Right lobe of liver (tissue), 6 donors: ENCODE measurements around the gene MMP3. TPM values are rescaled to one million over a fixed set of nuclear protein-coding genes. Genes with fewer than 3 reads are reported as not detected.
A peak's percentile ranks its signal among the peaks of the same experiment; 100 is the strongest.

ENCODE experiments used
- ATAC-seq, 4 donors: fragments of 200-7000 bp; cut with Tn5 transposase; one replicate each; pipeline ENCODE4 v1.9.1; 2020; ENCODE audit warnings: mild to moderate bottlenecking in 4 of 4, moderate library complexity in 4 of 4
- DNase-seq, 3 donors: peaks; one replicate each; pipeline ENCODE4 v3.0.0-alpha.2; 2020
- H3K27ac ChIP-seq, 3 donors: fragments of 200-600 bp; one replicate each; pipeline ENCODE4 v1.8.0; 2022
- H3K27me3 ChIP-seq, 2 donors: fragments of 200-600 bp; one replicate each; pipeline ENCODE4 v1.8.0; 2022
- H3K36me3 ChIP-seq, 4 donors: fragments of 200-600 bp; sonication (generic) in 1 of 4; one replicate each; pipeline versions ENCODE4 v1.5.1 to v1.8.0; 2017 to 2022; ENCODE audit warnings: control low read depth in 1 of 4
- H3K4me1 ChIP-seq, 4 donors: fragments of 200-600 bp; sonication (generic) in 1 of 4; one replicate each; pipeline versions ENCODE4 v1.5.1 to v1.8.0; 2017 to 2022; ENCODE audit warnings: control low read depth in 1 of 4
- H3K4me3 ChIP-seq, 3 donors: fragments of 200-600 bp; one replicate each; pipeline ENCODE4 v1.8.0; 2022
- H3K9me3 ChIP-seq, 4 donors: fragments of 200-600 bp; sonication (generic) in 1 of 4; one replicate each; pipeline versions ENCODE4 v1.5.1 to v1.8.0; 2017 to 2022; ENCODE audit warnings: control low read depth in 1 of 4
- POLR2A ChIP-seq: fragments of 450-650 bp; IDR thresholded peaks from one replicate; pipeline ENCODE4 v1.6.1; 2017; ENCODE audit warnings: antibody characterized with exemption, mild to moderate bottlenecking
- WGBS: methylation state at CpG from one replicate; pipeline ENCODE4 v1.1.6; 2018; ENCODE audit warnings: low coverage, low lambda C conversion rate; ENCODE audit not compliant: insufficient coverage; ENCODE audit errors: missing lambda C conversion rate; 5-methylcytosine and 5-hydroxymethylcytosine counted together
- intact Hi-C, 2 donors: fragments of 100-400 bp; cut with DNase I; formaldehyde crosslinking; loops; one replicate each; pipeline versions ENCODE4 v1.11.2 to v1.14.1; 2022
- total RNA-seq, 6 experiments: library from RNA; depleted of rRNA in 2 of 6; stranded (reverse); fragments of >200 nt in 2 of 6; fragmentation: NEBNext Ultra II Directional in 3 of 6; extraction: Animal tissue kit (Norgen Biotek cat#: 25700) in 3 of 6; gene quantifications; one replicate each; pipeline versions ENCODE4 v1.1.0 to v1.2.4, GENCODE V29; 2016 to 2023
- TF ChIP-seq, protein P1 (sequence below), 4 donors: fragments of 200-600 bp in 3 of 4; fragments of 450-650 bp in 1 of 4; IDR thresholded peaks; one replicate each; pipeline versions ENCODE4 v1.5.1 to v1.8.0; 2016 to 2022; ENCODE audit warnings: antibody characterized with exemption in 4 of 4, mild to moderate bottlenecking in 2 of 4
- donor health status: DM: no; HTN: yes; CAD: no.
- donor health status: DM: no; HTN: no; CAD: no.
- donor health status: DM: no; HTN: no; CAD: no.
- donor health status: DM: no; HTN: yes; CAD: no.
- donor health status: DM: no; HTN: yes; CAD: no.

Gene MMP3
- total RNA-seq, 6 experiments from 2014 or later, result not detected

DNA sequence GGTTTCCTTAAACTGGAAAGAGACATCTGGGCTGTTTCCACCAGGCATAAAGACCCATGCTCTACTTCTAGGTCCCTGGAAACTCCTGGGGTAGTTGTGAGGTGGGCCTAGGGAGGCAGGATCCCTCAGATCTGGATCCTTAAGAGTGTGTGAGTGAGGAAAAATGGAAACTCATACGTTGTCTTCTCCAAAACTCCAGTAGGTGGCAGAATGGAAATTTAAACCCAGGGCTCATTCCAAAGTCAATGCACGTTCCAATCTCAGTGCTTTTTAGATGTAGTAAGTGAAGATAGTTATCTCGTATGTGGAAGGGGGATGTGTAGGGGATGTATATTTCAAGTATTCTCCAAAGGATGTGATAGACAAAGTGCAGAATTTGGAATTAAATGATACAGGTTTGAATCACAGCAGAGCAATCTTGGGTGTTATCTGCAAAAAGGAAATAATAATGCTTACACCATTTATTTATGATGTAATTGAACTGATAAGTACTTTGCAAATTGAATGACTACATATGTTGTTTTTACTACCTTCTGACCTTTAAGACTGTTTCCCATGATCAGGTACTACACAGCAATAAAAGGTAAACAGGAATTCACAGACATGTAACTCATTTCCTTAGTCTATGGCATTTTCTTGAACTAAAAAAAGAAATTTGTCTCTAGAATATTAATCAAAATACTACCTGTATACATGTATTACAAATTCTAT, 32.3 kb downstream of the MMP3 start:
- Histone ChIP-seq H3K27me3 (no peaks in the 10 kb centered on the region), H3K4me3 (no peak overlapping the region), H3K36me3 (no peaks in the 10 kb centered on the region), H3K4me1 (no peaks in the 10 kb centered on the region), H3K27ac (no peak overlapping the region), H3K9me3 (no peaks in the 10 kb centered on the region)
- DNase-seq, result no peak
- 0% methylated on average over 3 of the region's 3 CpGs for WGBS
- intact Hi-C loops, result no loop called here
- TF ChIP-seq, protein P1, sequence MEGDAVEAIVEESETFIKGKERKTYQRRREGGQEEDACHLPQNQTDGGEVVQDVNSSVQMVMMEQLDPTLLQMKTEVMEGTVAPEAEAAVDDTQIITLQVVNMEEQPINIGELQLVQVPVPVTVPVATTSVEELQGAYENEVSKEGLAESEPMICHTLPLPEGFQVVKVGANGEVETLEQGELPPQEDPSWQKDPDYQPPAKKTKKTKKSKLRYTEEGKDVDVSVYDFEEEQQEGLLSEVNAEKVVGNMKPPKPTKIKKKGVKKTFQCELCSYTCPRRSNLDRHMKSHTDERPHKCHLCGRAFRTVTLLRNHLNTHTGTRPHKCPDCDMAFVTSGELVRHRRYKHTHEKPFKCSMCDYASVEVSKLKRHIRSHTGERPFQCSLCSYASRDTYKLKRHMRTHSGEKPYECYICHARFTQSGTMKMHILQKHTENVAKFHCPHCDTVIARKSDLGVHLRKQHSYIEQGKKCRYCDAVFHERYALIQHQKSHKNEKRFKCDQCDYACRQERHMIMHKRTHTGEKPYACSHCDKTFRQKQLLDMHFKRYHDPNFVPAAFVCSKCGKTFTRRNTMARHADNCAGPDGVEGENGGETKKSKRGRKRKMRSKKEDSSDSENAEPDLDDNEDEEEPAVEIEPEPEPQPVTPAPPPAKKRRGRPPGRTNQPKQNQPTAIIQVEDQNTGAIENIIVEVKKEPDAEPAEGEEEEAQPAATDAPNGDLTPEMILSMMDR (IDR thresholded peaks at IDR 0.05), result peak in 3 of 4 donors; percentile 27 to 39 (median 31)
- TF ChIP-seq POLR2A, result no peak
- peak in 3 of 4 donors; percentile 46 to 55 (median 53) for ATAC-seq

DNA sequence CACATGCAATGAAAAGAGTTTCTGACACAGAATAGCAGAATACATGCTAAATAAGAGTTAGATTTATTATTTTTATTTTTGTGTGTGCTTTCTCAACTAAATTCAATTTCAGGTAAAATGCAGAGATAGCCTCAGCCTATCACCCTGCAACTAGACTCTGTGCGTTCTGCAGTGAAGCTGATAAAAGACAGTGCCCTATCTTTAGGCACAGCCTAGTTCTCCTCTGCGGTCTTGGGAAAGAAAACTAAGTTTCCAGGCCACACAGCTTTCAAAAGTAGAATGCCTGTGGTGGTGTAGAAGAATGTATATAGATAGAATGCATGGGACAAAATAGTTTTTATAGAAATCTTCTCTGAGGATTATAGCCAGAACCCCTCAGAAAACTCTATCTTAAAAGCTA, 33.4 kb downstream of the MMP3 start:
- ATAC-seq, result no peak
- 51% methylated on average over 2 of the region's 2 CpGs for WGBS

DNA sequence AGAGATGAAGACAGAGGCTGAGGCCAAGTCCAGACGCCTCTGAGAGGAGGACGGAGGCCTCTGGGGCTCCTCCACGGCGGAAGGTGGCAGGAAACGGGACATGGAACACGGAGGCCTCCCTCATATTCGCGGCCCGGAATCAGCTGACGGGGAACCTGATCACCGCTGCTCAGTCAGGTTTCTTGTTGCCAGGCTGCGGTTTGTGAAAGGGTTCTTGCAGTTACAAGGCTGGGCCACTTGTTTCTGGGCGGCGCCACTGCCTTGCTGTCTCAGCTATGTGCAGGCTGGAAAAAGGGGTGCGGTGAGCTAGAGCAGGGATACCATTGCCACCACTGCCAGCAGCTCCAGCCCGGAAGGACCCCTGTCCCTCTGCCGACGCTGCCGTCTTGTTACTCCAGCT, 35.5 kb downstream of the MMP3 start:
- no peak for TF ChIP-seq POLR2A
- TF ChIP-seq, protein P1 (IDR thresholded peaks at IDR 0.05), result peak in 2 of 4 donors; percentile 15 to 27
- Histone ChIP-seq H3K27me3 (no peaks in the 10 kb centered on the region), H3K9me3 (no peaks in the 10 kb centered on the region), H3K4me1 (no peaks in the 10 kb centered on the region), H3K36me3 (no peaks in the 10 kb centered on the region), H3K27ac (no peak overlapping the region), H3K4me3 (no peak overlapping the region)
- WGBS, result 41% methylated on average over 15 of the region's 19 CpGs
- DNase-seq (peak in 1 of 3 donors; percentile 23), ATAC-seq (peak; percentile 36 to 58 (median 52))
- intact Hi-C loops, result no loop called here

More for the DNA sequence above, 33.4 kb downstream of the MMP3 start:
- no peaks in the 10 kb centered on the region for H3K36me3 ChIP-seq
- no peak for DNase-seq
- no peak overlapping the region for H3K27ac ChIP-seq
- no peaks in the 10 kb centered on the region for H3K27me3 ChIP-seq
- TF ChIP-seq POLR2A, result no peak
- TF ChIP-seq, protein P1 (IDR thresholded peaks at IDR 0.05), result no peak
- H3K4me3 ChIP-seq, result no peak overlapping the region
- H3K4me1 ChIP-seq, result no peaks in the 10 kb centered on the region
- H3K9me3 ChIP-seq, result no peaks in the 10 kb centered on the region
- intact Hi-C loops, result no loop called here

DNA sequence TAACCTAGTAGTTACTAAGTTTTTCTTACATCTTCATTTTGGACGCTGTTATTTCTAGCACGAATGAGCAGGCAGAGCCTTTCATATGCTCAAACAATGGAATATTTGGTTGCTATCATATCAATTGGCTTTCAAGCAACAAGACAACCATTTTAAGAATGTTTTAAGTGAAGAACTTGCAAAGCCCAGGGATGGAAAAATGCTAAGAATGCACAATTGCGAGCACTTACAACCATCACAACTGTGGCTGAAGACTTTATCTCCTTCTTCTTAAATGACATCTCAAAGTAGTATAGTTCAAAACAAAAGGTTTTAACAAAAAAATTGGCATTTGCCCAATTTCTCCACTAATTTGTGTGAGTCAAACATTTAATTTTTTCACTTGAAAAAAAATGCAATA, 37.1 kb downstream of the MMP3 start:
- Histone ChIP-seq H3K4me3 (no peak overlapping the region), H3K36me3 (no peaks in the 10 kb centered on the region), H3K9me3 (no peaks in the 10 kb centered on the region), H3K27me3 (no peaks in the 10 kb centered on the region), H3K27ac (no peak overlapping the region), H3K4me1 (no peaks in the 10 kb centered on the region)
- WGBS, result 39% methylated on average over 3 of the region's 3 CpGs
- ATAC-seq (no peak), DNase-seq (no peak)
- intact Hi-C loops, result no loop called here
- TF ChIP-seq, protein P1 (IDR thresholded peaks at IDR 0.05), result no peak
- TF ChIP-seq POLR2A, result no peak
